ENCODE results near the gene LRRTM4. TPM values are rescaled to one million over a fixed set of nuclear protein-coding genes. Genes with fewer than 3 reads are reported as not detected.

LRRTM4 gene
- polyA plus RNA-seq, 1 donor from 2014 or later = 37.1 TPM

- no peak overlapping the region for H3K4me2 ChIP-seq (ENCODE audit: low read length)
- H3K9me3 ChIP-seq (ENCODE audit: low read length) = no peaks in the 10 kb centered on the region
- H3K9me2 ChIP-seq (ENCODE audit: insufficient read depth, low read length) = no peaks in the 10 kb centered on the region
- H4K20me1 ChIP-seq (ENCODE audit: insufficient read depth) = no peaks in the 10 kb centered on the region
- no peak overlapping the region for H3K4me3 ChIP-seq (ENCODE audit: low read length)
- H3F3A ChIP-seq (ENCODE audit: insufficient read depth, low read length, poor library complexity, severe bottlenecking) = no peaks in the 10 kb centered on the region
- no peaks in the 10 kb centered on the region for H3K27me3 ChIP-seq (ENCODE audit: insufficient read depth, low read depth, low read length)
- TF ChIP-seq POLR2AphosphoS5 (IDR thresholded peaks at IDR 0.05) (no peak), RAD21 (conservative IDR thresholded peaks at IDR 0.05) (no peak), TAF1 (IDR thresholded peaks at IDR 0.05; ENCODE audit: low read depth) (no peak), REST (IDR thresholded peaks at IDR 0.05; ENCODE audit: borderline replicate concordance) (no peak), EP300 (conservative IDR thresholded peaks at IDR 0.05; ENCODE audit: poor library complexity, severe bottlenecking) (no peak), CTCF (IDR thresholded peaks at IDR 0.05; ENCODE audit: poor library complexity, severe bottlenecking) (no peak), MXI1 (conservative IDR thresholded peaks at IDR 0.05; ENCODE audit: poor library complexity, severe bottlenecking) (no peak), EZH2 (IDR thresholded peaks at IDR 0.05; ENCODE audit: borderline replicate concordance, insufficient read depth, low read length, poor library complexity, severe bottlenecking) (no peak), SMC3 (conservative IDR thresholded peaks at IDR 0.05; ENCODE audit: poor library complexity) (no peak)
- H3K79me2 ChIP-seq (replicated peaks; ENCODE audit: insufficient read depth, low read length) = no peaks in the 10 kb centered on the region
- no peak overlapping the region for H3K27ac ChIP-seq (ENCODE audit: low read length)
- no peak overlapping the region for H2AFZ ChIP-seq (ENCODE audit: low read depth, low read length)
- H3K36me3 ChIP-seq (ENCODE audit: insufficient read depth, low read length) = no peaks in the 10 kb centered on the region
- no peak overlapping the region for H3K9ac ChIP-seq (ENCODE audit: low read length)
Observed at GRCh38 chr2:76745605-76746004, 776.6 kb downstream of the LRRTM4 start.

DNA sequence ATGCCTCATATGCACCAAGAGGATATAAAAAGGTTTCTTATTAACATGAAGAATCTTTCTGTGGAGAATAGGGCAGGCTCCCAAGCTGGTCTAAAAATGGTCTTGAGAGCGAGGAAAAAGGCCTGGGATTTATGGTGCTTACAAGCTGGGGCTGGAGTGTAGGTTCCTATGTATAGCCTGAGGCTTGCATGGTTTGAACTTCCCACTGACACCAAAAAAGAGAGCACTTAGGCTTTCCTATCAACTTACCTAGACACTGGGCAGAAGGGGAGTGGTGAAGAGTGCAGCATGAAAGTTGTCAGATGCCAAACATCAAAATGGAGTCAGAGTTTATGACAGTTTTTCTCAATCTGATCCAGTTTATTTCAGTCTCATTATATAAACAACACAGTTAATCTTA lies 784.6 kb downstream of the LRRTM4 start:
- Histone ChIP-seq H3F3A (ENCODE audit: insufficient read depth, low read length, poor library complexity, severe bottlenecking) (no peaks in the 10 kb centered on the region), H4K20me1 (ENCODE audit: insufficient read depth) (no peaks in the 10 kb centered on the region), H3K9me2 (ENCODE audit: insufficient read depth, low read length) (no peaks in the 10 kb centered on the region), H3K36me3 (ENCODE audit: insufficient read depth, low read length) (no peaks in the 10 kb centered on the region), H3K27me3 (ENCODE audit: insufficient read depth, low read depth, low read length) (no peaks in the 10 kb centered on the region), H3K79me2 (replicated peaks; ENCODE audit: insufficient read depth, low read length) (no peaks in the 10 kb centered on the region), H3K9me3 (ENCODE audit: low read length) (no peaks in the 10 kb centered on the region), H3K4me3 (ENCODE audit: low read length) (no peak overlapping the region), H3K27ac (ENCODE audit: low read length) (no peak overlapping the region), H3K9ac (ENCODE audit: low read length) (no peak overlapping the region), H3K4me2 (ENCODE audit: low read length) (no peak overlapping the region), H2AFZ (ENCODE audit: low read depth, low read length) (no peak overlapping the region)
- TF ChIP-seq MXI1 (conservative IDR thresholded peaks at IDR 0.05; ENCODE audit: poor library complexity, severe bottlenecking) (no peak), REST (IDR thresholded peaks at IDR 0.05; ENCODE audit: borderline replicate concordance) (no peak), EP300 (conservative IDR thresholded peaks at IDR 0.05; ENCODE audit: poor library complexity, severe bottlenecking) (no peak), POLR2AphosphoS5 (IDR thresholded peaks at IDR 0.05) (no peak), EZH2 (IDR thresholded peaks at IDR 0.05; ENCODE audit: borderline replicate concordance, insufficient read depth, low read length, poor library complexity, severe bottlenecking) (no peak), CTCF (IDR thresholded peaks at IDR 0.05; ENCODE audit: poor library complexity, severe bottlenecking) (no peak), RAD21 (conservative IDR thresholded peaks at IDR 0.05) (no peak), SMC3 (conservative IDR thresholded peaks at IDR 0.05; ENCODE audit: poor library complexity) (no peak), TAF1 (IDR thresholded peaks at IDR 0.05; ENCODE audit: low read depth) (no peak)
